Ishikawa (cell line): Measurements from ENCODE around the gene ATP4B.

Experiments used
- CREB1 ChIP-seq: IDR thresholded peaks from 2 replicates; pipeline ENCODE4 v1.6.1; 2012; ENCODE audit warnings: low read depth
- EGR1 ChIP-seq: IDR thresholded peaks from 2 replicates; pipeline ENCODE4 v1.6.1; 2012
- EP300 ChIP-seq: IDR thresholded peaks from 2 replicates; pipeline ENCODE4 v1.6.1; 2012; ENCODE audit warnings: borderline replicate concordance
- FOXM1 ChIP-seq: IDR thresholded peaks from 2 replicates; pipeline ENCODE4 v1.6.1; 2012; ENCODE audit warnings: low read depth, borderline replicate concordance
- RAD21 ChIP-seq: IDR thresholded peaks from 2 replicates; pipeline ENCODE4 v1.6.1; 2012; ENCODE audit warnings: low read depth
- TEAD4 ChIP-seq: IDR thresholded peaks from 2 replicates; pipeline ENCODE4 v1.6.1; 2012
- YY1 ChIP-seq: IDR thresholded peaks from 2 replicates; pipeline ENCODE4 v1.6.1; 2012; ENCODE audit warnings: low read depth
- ZBTB7A ChIP-seq: IDR thresholded peaks from 2 replicates; pipeline ENCODE4 v1.6.1; 2012; ENCODE audit warnings: low read depth
- TF ChIP-seq, protein P1 (sequence below): IDR thresholded peaks from 2 replicates; pipeline ENCODE4 v1.6.1; 2012

DNA sequence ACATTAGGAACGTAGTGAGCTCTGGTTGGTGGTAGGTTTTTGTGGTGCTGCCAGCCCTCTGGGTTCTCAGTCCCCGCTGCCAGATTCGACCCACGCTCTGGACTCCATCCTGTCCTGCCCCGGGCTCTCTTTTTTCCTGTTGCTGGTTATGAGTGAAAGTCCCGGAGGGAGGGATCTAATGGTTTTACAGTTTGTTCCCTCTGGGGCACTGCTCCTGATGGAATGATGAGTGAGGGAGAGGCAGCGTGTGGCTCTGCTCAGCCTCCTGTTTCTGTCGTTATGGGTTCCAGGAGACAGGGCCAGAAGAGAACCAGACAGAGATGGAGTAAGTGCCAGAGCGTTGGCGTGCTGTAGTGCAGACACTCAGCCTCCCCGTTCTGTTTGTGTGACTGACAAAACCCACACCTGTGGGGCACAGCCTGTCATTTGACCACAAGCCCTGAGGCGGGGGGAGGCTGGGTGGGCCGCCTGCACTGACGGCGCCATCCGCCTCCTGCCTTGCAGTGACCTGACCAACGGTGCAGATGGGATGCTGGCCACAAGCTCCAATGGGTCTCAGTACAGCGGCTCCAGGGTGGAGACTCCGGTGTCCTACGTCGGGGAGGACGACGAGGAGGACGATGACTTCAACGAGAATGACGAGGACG is 18.3 kb downstream of the ATP4B start:
- TF ChIP-seq FOXM1 (no peak), ZBTB7A (no peak), TEAD4 (no peak), EP300 (no peak), RAD21 (no peak), YY1 (no peak), EGR1 (no peak), CREB1 (no peak)
- TF ChIP-seq, protein P1, sequence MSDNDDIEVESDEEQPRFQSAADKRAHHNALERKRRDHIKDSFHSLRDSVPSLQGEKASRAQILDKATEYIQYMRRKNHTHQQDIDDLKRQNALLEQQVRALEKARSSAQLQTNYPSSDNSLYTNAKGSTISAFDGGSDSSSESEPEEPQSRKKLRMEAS: no peak
